SU-DHL-6 (cell line): ENCODE results near the gene CTNNA2.

Experiments
- CTCF ChIP-seq: fragments of 200-600 bp; sonication (generic); IDR thresholded peaks from one replicate; pipeline ENCODE4 v1.5.1; 2017; ENCODE audit warnings: antibody characterized with exemption, mild to moderate bottlenecking, low read length, moderate library complexity; ENCODE audit not compliant: insufficient read depth, poor library complexity, severe bottlenecking
- EZH2phosphoT487 ChIP-seq: fragments of 200-600 bp; sonication (generic), shearing (Covaris generic); conservative IDR thresholded peaks from 2 replicates; pipeline ENCODE4 v1.6.1; 2018; ENCODE audit warnings: mild to moderate bottlenecking, antibody characterized with exemption, low read length, moderate library complexity, mixed read lengths

- TF ChIP-seq CTCF, result no peak
- no peak for TF ChIP-seq EZH2phosphoT487
Observed at GRCh38 chr2:80122675-80123074, 609.8 kb downstream of the CTNNA2 start.
